ENCODE data around the gene TMEM239.

- TF ChIP-seq CTBP1 (IDR thresholded peaks at IDR 0.05; ENCODE audit: borderline replicate concordance) (no peak), FOXK2 (IDR thresholded peaks at IDR 0.05) (no peak), FOXM1 (IDR thresholded peaks at IDR 0.05; ENCODE audit: borderline replicate concordance) (no peak), SUZ12 (IDR thresholded peaks at IDR 0.05) (no peak), L3MBTL2 (conservative IDR thresholded peaks at IDR 0.05) (no peak)
Observed at GRCh38 chr20:2820896-2821869, 5.0 kb downstream of the TMEM239 start.

Data from HEK293T (cell line).